Lower leg skin (tissue), 4 donors: ENCODE measurements around the gene PRKCH. TPM values are rescaled to one million over a fixed set of nuclear protein-coding genes. Genes with fewer than 3 reads are reported as not detected.

Experiments
- DNase-seq, 2 donors: peaks; one replicate each; pipeline ENCODE4 v3.0.0-alpha.2; 2019; ENCODE audit warnings: low spot score in 2 of 2
- H3K4me3 ChIP-seq: fragments of 200-600 bp; sonication (generic); 2 replicates; pipeline ENCODE4 v1.5.1; 2017; ENCODE audit warnings: mild to moderate bottlenecking, low read depth; ENCODE audit not compliant: poor library complexity, severe bottlenecking
- POLR2A ChIP-seq, 2 donors: fragments of 450-650 bp; IDR thresholded peaks; one replicate each; pipeline ENCODE4 v1.6.1; 2016 to 2017; ENCODE audit warnings: antibody characterized with exemption in 2 of 2, mild to moderate bottlenecking in 1 of 2, moderate library complexity in 1 of 2
- WGBS, 2 donors: methylation state at CpG; one replicate each; pipeline ENCODE4 v1.1.5; 2018; 5-methylcytosine and 5-hydroxymethylcytosine counted together
- intact Hi-C: fragments of 100-400 bp; cut with DNase I; formaldehyde crosslinking; loops from one replicate; pipeline ENCODE4 v1.15.0; 2023; ENCODE audit warnings: low total_unique reads
- total RNA-seq, 4 donors: library from RNA; depleted of rRNA; stranded (reverse); fragments of >200 nt; gene quantifications; one replicate each; pipeline ENCODE4 v1.1.0, GENCODE V29; 2016
- TF ChIP-seq, protein P1 (sequence below), 3 donors: fragments of 450-650 bp; IDR thresholded peaks; one replicate each; pipeline ENCODE4 v1.5.1; 2016; ENCODE audit warnings: antibody characterized with exemption in 3 of 3, mild to moderate bottlenecking in 3 of 3, moderate library complexity in 2 of 3

PRKCH gene
- total RNA-seq, 4 donors from 2014 or later, result 57.3 to 103 (median 66.7) TPM

DNA sequence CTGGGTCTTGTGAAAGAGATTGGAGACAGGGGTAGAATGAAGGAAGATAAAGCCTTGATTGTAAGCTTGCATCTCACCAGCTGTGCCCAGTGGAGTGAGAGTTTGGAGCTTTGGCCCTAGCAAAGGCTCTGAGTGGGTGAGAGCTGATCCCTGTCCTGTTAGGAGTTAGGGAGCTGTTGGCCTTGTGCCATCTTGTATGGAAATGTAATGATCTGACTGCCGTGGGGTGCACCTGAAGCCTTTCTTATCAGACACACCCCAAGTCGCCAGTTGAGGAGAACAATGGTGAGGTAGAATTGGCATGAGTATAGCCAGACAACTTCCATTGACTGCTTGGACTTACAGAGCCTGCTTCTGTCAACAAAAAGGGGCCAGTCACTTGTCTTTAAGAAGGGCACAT lies 130.1 kb downstream of the PRKCH start:
- no peak overlapping the region for H3K4me3 ChIP-seq
- 62 to 67% methylated on average over 2 of the region's 2 CpGs for WGBS, 2 donors
- DNase-seq, result no peak
- TF ChIP-seq, protein P1, sequence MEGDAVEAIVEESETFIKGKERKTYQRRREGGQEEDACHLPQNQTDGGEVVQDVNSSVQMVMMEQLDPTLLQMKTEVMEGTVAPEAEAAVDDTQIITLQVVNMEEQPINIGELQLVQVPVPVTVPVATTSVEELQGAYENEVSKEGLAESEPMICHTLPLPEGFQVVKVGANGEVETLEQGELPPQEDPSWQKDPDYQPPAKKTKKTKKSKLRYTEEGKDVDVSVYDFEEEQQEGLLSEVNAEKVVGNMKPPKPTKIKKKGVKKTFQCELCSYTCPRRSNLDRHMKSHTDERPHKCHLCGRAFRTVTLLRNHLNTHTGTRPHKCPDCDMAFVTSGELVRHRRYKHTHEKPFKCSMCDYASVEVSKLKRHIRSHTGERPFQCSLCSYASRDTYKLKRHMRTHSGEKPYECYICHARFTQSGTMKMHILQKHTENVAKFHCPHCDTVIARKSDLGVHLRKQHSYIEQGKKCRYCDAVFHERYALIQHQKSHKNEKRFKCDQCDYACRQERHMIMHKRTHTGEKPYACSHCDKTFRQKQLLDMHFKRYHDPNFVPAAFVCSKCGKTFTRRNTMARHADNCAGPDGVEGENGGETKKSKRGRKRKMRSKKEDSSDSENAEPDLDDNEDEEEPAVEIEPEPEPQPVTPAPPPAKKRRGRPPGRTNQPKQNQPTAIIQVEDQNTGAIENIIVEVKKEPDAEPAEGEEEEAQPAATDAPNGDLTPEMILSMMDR (IDR thresholded peaks at IDR 0.05), result no peak
- intact Hi-C loops, result loop anchor here (10.0 kb wide), 1 partner anchor 157 kb away; no protein-coding TSS in a partner anchor

DNA sequence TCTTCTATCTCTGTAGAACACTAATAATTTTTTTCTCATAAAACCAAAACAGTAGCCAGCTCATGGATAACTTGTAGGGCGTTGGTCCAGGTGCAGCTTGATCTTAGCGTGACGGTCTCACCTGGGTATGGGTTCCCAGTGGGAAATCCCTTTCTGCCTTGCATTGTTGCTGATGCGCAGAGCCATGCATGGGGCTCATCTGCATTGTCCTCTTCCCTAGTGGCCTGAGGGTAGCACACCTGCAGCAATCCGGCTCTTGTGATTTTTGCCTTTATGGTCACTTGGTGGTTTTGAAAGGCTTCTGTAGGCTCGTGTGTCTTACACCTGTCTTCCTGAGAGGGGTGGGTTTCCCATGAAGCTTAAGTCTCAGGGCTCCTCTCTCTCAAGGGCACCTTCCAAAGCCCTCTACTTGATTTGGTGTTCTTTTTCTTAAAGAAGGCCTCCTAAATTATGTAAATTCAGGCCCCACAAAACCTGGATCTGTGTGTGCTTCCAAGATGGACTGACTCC lies 130.6 kb downstream of the PRKCH start:
- TF ChIP-seq, protein P1 (IDR thresholded peaks at IDR 0.05), result no peak
- no peak for TF ChIP-seq POLR2A (IDR thresholded peaks at IDR 0.05)
- intact Hi-C loops, result loop anchor here (10.0 kb wide), 1 partner anchor 157 kb away; no protein-coding TSS in a partner anchor
- no peak overlapping the region for H3K4me3 ChIP-seq

DNA sequence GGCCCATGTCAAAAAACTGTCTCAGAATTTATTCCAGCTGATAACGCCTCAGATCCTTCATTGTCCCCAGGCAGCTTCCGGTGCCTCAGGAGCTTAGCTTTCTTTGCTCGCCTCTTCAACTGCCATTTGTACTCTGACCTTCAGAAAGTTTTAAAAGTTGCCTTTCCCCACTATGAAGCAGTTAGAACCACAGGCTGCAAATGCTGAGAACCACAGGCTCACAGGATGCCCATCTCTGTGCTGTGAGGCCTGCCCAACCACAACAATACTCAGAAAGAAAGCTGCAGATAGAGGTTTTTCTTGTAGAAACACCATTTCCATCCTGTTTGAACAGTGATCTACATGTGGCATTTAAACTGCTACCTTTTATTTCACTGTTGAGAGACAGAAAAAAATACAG lies 131.1 kb downstream of the PRKCH start:
- TF ChIP-seq, protein P1 (IDR thresholded peaks at IDR 0.05), result no peak
- TF ChIP-seq POLR2A (IDR thresholded peaks at IDR 0.05), result no peak
- H3K4me3 ChIP-seq, result no peak overlapping the region
- intact Hi-C loops, result loop anchor here (10.0 kb wide), 1 partner anchor 158 kb away; no protein-coding TSS in a partner anchor
- no peak for DNase-seq
- WGBS, 2 donors, result 93 to 98% methylated on average over 3 of the region's 3 CpGs

More for the DNA sequence above, 130.6 kb downstream of the PRKCH start:
- DNase-seq, result no peak
- 93 to 95% methylated on average over 6 of the region's 6 CpGs for WGBS, 2 donors

DNA sequence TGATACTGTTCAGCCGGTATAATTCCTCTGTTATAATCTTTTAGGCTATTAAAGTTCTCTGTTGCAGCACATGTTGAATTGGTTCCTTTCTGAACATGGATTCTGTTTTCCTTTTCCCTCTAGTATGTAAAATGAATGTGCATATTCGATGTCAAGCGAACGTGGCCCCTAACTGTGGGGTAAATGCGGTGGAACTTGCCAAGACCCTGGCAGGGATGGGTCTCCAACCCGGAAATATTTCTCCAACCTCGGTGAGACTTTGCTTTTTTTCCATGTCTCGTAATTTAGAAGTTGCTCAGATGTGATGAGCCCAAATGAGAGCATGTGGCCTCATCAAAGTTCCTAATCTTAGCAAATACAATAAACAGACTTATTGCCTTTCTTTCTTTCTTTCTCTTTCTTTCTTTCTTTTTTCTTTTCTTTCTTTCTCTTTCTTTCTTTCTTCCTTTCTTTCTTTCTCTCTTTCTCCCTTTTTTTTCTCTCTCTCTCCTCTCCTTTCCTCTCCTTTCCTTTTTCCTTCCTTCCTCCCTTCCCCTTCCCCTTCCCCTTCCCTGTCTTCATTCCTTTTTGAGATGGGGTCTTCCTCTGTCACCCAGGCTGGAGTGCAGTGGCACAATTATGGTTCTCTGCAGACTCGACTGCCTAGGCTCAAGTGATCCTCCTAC lies 131.9 kb downstream of the PRKCH start:
- TF ChIP-seq, protein P1 (IDR thresholded peaks at IDR 0.05), result no peak
- TF ChIP-seq POLR2A (IDR thresholded peaks at IDR 0.05), result no peak
- no peak for DNase-seq
- 88% methylated on average over 9 of the region's 9 CpGs for WGBS, 2 donors
- no peak overlapping the region for H3K4me3 ChIP-seq
- intact Hi-C loops, result loop anchor here (10.0 kb wide), 1 partner anchor 158 kb away; no protein-coding TSS in a partner anchor

DNA sequence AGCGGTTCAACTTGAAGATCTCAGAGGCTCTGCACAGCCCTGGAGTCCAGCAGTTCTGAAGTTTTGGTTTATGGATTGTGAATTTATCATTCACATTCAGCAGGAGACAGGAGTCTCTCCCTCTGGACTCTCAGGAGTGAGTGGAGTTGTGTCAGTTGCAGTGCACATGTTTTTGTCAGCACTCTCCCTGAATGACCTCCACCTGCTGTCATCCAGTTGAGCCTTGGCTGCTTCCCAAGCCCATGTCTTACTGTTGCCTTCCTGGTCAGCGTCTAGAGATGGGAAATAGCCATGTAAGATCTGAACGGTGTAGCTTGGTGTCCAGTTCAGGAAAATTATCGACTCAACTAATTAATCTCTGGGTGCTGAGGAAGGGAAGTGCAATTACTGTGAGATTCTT lies 133.2 kb downstream of the PRKCH start:
- intact Hi-C loops, result loop anchor here (10.0 kb wide), 1 partner anchor 160 kb away; no protein-coding TSS in a partner anchor
- H3K4me3 ChIP-seq, result no peak overlapping the region
- DNase-seq, result no peak
- no peak for TF ChIP-seq POLR2A (IDR thresholded peaks at IDR 0.05)
- TF ChIP-seq, protein P1 (IDR thresholded peaks at IDR 0.05), result no peak
- 82 to 86% methylated on average over 4 of the region's 4 CpGs for WGBS, 2 donors
